ENCODE results near the gene KIN.
"Not testable (repeated sequence)": the region's sequence is repeated elsewhere in the genome, so short reads cannot be mapped to it uniquely, and the experiment has no call there.

The KIN gene

DNA sequence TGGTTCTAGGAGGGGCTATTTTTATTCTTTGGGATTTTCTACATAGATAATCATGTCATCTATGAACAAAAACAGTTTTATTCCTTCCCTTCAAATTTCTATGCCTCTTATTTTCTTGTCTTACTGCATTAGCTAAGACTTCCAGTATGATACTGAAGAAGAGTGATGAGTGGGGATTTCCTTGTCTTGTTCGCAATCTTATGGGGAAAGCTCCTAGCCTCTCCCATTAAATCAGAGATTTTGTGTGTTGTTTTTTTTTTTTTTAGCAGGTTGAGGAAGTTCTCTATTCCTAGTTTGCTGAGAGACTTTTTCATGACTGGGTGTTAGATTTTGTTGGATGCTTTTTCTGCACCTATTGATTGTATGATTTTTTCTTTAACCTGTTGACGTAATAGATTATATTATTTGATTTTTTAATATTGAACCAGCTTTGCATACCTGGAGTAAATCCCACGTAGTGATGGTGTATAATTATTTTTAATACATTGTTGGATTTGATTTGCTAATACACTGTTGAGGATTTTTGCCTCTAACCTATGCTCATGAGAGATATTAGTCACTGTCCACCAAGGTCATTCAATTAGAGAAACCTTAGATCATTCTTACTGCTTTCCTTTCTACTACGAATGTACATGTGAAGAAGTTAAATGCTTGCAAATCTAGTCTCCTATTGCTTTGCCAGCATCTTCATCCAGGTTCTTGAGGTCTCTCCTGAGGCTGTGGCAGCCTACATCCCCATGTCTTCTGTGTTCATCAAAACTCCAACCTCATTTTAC, 6.6 kb upstream of the KIN start:
- no peak for DNase-seq

DNA sequence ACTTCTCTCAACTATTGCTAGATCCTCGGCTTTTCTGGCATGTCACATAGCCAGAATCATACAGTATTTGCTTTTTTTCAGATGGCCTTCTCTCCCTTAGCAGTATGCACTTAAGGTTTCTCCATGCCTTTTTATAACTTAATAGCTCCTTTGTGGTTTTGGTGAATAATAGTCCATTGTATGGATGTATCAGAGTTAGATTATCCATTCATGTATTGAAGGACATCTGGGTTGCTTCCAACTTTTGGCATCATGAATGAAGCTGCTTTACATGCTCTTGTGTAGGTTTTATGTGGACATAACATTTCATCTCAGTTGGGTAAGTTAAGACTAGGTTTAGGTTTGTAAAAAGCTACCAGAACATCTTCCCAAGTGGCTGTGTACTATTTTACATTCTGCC, 4.7 kb upstream of the KIN start:
- no peak for DNase-seq

DNA sequence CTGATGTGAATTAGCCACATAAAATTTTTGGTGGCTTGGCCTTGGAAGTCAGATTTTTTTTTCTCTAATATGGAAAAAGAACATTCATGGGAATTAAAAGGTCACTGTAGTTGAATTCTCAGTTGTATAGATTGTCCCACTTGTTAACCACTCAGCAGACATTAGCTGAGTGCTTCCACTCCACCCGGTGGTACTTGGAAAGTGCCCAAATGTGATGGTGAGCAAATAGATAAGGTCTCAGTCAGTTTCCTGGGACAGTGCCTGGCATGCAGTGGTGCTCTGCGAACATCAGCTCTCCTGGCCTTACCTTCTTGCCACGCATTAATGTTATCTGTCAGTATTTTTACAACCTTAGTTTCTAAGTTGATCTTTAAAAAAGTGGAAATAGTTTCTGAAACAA, 1.6 kb upstream of the KIN start:
- no peak for DNase-seq

DNA sequence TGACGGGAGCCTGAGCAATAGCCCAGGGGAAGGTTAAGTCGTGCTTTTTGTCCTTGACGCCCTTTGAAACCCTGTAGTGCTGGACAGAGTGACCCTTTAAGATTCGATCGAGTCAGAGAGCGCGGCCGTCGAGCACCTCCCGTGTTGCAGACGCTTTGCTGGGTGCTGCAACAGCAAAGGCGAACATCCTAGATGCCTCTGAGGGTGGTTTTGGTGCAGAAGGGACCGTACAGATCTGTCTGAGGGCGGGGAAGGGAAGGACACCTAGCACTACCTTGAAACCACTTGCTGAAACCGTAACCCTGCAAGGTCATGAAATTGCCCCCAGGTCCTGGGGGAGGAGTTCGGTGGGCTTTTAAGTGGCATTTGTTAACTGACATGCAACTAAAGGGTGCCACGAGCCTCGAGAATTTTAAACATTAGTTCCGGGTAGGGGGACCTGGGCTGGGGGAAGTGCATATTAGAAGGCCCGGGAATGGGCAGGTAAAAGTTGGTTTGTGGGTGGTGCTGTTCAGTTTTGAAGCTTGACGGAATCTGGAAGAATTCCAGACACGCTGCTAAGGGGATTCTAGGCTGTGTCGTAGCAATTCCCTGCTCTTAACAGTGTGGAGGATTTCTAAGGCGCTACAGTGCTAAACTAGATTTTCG, 970 bp upstream of the KIN start:
- peak in 1 of 2 donors; percentile 4 for DNase-seq

DNA sequence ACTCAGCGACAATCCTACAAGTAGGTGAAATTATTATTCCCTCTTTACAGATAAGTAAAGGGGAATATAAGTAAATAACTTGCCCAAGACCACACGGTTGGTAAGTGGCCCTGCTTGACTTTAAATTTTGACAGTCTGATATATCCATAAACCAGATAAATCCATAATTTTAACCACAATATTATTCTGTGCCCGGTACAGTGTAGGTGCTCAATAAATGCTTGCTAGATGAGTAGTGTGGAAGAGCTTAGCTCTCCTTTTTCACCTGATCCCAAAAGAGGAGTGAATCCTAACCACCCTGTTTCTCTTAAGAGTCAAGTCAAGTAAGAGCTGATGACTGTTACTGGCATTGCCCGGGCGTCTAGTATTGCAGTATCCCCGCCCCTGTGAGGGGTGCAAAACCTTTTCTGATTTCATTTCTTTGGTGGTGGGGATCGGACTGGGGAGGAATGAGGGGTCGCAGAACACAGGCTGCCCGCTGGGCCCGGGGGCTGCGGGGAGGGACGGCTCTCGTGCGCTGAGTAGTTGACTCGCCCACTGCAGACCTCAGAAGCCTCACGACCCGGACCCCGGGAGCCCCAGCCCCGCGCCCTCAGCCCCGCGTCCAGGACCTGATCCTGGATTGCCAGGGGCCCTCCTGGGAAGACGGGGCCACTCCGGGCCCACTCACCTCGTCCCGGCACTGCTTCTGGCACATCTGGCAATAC, 490 bp downstream of the KIN start:
- DNase-seq = no peak

DNA sequence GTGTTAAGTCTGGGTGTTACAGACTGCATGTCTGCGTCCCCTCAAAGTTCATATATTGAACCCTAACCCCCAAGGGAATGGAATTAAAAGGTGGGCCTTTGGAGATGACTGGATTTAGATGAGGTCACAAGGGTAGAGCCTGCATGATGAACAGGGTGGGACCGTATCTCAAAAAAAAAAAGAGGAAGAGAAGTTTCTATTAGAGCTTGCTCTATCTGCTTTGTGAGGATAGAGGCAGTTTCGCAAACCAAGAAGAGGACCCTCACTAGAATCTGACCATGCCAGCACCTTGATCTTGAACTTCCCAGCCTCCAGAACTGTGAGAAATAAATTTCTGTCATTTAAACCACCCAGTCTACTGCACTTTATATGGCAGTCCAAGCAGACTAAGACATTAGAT, 1.4 kb downstream of the KIN start:
- no peak for DNase-seq

DNA sequence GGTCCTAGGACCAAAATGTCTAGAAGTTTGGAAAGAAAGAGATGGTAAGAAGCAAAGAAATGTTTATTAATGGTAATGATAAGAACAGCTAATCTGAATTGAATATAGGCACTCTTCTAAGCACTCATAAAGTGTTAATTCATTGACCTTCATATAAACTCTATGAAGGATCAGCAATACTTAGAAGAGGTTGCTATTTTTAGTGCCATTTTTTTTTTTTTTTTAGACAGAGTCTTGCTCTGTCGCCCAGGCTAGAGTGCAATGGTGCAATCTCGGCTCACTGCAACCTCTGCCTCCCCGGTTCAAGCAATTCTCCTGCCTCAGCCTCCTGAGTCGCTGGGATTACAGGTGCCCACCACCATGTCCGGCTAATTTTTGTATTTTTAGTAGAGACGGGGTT, 5.6 kb downstream of the KIN start:
- DNase-seq = not testable (repeated sequence)

DNA sequence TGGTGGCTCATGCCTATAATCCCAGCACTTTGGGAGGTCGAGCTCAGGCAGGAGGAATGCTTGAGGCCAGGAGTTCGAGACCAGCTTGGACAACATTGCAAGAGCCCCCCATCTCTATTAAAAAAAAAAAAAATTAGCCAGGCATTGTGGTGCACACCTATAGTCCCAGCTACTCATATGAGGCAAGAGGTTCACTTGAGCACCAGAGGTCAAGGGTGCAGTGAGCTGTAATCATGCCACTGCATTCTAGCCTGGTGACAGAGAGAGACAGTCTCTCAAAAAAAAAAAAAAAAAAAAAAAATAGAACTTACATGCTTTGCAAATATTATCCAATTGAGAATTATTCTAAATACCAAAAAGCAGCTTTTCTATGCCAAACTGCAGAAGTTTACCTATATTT, 11.0 kb downstream of the KIN start:
- no peak for DNase-seq

DNA sequence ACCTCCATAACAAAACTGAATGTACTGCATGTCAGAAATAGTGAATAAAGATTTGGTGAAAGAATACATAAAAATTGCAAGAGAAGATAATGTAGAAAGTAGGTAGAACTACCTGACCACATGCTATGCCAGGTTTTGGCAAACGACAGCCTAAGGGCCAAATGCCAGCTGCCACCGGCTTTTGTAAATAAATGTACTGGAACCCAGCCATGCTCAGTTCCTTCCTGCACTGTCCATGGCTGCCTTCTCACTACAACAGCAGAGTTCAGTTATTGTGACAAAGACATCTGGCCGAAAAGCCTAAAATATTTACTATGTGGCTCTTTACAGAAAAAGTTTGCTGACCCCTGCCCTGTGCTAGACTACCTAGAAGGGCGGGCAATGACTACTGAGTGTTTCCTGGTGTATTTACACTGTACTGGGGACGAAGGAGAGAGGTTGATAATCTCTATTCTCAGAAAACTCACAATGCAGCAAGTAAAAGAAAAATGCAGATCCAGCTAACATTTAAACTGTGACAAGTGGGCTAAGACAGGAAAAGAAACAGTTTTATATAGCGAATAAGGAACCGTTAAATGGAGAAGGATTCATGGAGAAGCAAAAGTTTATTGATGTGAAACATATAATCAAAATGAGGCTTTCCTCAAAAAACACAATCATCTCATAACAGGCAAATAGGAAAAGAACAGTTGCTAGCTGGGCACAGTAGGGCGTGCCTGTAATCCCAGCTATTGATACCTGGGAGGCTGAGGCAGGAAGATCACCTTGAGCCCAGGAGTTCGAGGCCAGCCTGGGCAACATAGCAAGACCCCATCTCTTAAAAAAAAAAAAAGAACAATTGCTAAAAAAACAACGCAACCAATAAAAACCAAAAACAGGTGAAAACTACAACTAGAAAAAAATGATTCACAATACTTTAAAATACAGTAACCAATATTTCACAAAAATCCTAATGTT, 13.7 kb downstream of the KIN start:
- no peak for DNase-seq

DNA sequence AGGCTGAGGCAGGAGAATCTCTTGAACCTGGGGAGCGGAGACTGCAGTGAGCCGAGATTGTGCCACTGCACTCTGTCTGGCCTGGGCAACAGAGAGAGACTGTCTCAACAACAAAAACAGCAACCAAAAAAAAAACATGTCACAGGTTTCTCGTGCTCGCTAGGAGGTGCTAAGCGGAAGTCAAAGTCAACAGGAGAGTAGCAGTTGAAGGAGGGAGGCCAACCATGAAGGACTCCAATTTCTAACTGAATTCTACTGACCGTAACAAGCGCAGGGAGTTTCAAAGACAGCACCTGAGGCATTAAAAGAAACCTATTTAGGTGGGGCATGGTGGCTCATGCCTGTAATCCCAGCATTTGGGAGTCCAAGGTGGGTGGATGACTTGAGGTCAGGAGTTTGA, 19.4 kb downstream of the KIN start:
- DNase-seq = no peak

DNA sequence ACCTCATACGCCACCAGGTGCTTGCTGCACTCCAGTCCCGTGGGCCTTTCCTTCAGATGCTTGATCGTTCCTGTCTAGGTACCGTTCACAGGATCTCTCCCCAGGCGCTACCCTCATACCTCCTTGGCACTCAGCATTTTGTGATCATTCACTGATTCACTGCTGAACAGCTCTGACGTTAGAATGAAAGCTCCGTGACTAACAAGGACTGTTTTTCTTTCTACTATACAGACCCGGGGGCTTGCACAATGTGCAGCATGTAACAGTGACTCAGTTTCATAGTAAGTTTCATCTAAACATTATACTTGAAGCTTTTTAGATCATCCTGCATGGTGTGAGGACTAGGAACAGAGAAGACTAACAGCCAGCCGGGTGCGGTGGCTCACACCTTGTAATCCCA, 20.6 kb downstream of the KIN start:
- DNase-seq = no peak

DNA sequence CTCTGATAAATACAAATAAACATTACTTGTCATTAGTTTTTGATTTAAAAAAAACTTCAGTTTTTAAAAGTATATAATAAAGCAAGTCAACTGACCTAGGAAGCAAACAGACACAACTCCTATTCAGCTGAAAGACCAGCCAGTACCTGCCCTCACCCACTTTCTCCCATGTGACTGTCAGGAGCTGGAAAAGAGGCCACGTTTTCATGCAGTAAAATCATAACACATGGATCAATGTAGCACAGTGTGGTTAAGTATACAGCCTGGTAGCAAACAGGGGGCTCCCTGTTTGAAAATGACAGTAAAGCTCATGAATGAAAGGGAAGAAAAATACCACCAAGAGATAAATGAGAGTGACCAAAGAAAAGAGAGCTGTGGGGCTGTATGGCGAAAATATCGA, 21.6 kb downstream of the KIN start:
- no peak for DNase-seq

DNA sequence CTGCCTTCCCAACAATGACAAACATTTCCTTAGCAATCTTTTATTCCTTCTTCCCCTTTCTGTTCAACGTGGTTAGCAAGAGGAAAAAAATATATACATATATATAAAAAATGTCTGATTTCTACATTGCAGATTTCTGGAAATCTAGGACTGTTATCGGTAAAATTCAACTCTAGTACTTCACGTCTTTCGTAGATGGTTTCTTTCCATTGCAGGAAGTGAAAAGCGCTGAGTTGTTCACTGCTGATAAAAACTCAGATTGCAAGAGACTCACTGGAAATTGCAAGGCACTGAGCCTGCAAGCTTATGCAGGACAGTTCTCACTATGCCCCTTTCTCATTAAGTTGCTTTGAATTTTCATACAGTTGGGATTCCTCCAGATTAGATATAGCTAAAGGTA, 23.9 kb downstream of the KIN start:
- no peak for DNase-seq

DNA sequence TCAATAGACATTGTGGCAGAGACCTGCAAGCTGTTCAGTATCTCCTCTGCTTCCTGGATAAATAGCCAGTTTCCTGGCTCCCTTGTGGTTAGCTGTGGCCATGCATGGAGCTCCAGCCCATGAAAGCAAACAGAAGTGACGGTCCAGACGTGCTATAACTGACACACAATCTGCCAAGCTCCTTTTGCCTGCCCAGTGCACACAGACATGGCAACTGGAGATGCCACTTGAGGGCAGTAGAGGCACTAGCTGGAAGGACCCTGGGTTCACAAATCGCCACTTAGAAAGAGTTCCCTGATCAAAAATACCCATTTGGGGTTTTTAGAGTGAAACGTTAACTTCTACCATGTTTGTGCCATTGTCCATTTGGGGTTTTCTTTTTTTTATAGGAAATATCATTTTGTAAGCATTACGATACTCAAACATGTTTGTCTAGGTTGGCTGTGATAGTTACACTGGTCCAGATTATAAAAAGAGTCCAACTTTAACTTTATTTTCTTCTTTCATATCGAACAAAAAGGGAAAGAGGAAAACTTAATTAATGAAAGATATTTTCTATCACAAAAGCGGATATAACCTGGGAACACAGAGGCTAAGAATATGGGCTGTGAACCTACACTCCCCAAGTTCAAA, 31.3 kb downstream of the KIN start:
- DNase-seq = peak in 1 of 2 donors; percentile 30

DNA sequence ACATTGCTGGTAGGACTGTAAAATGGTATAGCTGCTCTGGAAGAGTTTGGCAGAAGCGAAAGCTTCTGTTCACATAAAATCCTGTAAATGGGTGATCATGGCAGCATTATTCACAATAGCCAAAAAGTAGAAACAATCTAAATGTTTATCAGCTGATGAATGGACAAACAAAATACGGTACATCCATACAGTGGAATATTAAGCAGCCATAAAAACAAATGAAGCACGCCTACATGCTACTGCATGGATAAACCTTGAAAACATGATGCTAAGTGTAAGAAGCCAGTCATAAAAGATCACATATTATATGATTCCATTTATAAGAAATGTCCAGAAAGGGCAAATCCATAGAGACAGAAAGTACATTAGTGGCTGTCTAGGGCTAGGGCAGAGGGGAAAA, 32.7 kb downstream of the KIN start:
- no peak for DNase-seq

DNA sequence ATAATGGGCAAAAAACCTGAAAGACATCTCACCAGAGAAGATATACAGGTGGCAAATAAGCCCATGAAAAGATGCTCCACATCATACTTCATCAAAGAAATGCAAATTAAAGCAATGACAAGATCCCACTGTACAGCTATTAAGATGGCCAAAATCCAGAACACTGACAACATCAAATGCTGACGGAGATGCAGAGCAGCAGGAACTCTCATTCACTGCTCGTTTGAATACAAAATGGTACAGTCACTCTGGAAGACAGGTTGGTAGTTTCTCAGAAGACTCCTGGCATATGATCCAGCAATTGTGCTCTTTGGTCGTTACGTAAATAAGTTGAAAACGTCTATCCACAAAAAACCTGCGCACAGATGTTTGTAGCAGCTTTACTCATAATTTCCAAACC, 35.5 kb downstream of the KIN start:
- DNase-seq = no peak

DNA sequence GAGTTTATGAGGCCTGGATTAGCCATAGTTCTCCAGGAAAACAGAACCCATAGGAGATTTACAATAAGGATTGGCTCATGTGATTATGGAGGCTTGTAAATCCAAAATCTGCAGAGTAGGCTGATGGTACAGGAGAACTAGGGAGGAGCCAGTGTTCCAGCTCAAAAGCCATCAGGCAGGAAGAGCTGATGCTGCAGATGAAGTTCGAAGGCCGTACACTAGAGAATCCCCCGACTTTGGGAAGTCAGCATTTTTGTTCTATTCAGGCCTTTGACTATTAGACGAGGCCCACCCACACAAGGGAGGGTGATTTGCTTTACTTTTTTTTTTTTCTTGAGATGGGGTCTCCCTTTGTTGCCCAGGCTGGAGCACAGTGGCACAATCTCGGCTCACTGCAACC, 37.6 kb downstream of the KIN start:
- no peak for DNase-seq

DNA sequence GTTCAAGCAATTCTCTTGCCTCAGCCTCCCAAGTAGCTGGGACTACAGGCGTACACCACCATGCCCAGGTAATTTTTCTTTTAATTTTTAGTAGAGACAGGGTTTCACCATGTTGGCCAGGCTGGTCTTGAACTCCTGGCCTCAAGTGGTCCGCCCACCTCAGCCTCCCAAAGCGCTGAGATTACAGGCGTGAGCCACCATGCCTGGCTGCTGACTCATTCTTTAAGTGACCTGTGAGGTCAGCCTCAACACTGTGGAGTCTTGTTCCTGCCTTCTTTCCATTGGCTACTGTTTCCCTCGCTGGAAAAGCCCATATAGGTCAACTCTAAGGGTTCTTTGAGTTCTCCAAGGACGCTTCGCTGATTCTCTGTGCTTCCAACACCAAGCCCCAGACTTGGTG, 39.2 kb downstream of the KIN start:
- DNase-seq = not testable (repeated sequence)

DNA sequence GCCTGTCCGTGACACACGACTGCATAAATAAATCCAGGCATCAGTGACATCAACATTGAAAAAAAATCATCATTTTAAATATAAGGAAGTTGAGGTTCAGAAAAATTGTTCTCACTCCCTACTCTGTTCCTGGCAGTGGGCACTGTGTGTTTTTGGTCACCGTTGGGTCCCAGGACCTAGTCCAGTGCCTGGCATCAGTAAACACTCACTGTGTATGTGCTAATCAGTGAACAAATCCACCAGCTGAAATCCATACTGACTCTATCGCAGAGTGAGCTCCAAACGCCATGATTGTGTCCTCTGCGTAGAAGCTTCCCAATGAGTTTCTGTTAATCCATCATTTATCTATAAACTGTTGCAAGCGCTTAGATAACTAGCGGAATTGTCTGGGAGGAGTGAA, 43.5 kb downstream of the KIN start:
- DNase-seq = no peak

DNA sequence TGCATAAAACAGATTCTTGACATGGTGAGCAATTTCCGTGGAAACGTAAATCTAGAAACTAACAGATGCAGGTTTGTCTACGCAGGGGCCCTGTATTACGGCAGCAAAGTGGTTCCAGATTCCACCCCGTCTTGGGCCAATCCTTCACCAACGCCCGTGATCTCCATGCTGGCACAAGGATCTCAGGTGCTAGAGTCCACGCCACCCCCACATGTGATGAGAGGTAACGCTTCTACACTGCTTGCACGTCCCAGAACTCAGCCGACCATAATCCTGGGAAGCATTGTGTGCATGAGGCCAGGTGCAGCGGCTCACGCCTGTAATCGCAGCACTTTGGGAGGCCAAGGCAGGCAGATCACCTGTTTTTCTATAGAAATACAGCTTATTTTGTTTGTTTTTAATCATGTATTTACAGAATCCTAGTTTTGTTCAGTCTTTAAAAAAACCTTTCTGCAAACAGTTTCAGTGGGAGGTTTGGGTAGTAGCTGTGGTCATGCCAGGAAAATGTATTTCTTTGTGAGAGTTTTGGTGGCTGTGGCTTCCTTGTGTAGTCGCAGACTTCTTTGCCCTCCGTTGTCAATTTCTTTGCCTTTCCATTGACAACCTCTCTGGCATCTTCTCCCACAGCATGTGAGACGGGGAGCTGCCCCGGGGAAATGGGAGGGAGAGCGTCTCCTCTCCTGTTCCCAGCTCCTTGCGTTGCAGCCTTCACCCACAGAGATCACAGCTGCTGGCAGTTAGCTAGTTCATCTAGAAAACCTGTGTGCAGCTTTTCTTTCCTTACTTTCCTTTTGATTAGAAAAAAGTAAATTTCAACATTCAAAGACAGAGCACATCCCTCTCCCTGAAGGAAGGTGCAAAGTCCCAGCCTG, 49.0 kb downstream of the KIN start:
- DNase-seq = no peak

DNA sequence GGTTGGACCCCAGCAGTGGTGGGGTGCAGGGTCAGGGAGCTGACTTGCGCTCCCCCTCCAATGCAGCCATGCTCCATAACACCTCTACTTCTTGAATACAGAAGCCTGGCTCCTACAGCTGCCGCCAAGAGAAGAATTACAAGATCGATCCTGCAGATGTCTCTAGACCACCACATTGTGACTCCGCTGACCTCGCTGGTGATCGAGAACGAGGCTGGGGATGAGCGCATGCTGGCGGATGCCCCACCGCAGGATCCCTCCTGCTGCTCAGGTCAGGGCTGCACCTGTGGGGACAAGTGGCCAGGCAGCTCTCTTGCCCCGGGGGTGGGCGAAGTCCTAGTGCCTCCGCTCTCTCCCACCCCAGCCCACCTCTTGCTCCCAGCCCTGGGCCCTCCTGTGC, 53.0 kb downstream of the KIN start:
- no peak for DNase-seq

Measured in CD4-positive, alpha-beta T cell treated with Interferon alpha-2 for 1 hour (primary cell).